Mammary epithelial cell (primary cell): ENCODE results near the gene EML3.

ENCODE experiments used
- EZH2 ChIP-seq: IDR thresholded peaks from 2 replicates; pipeline ENCODE4 v1.6.1; 2012; ENCODE audit warnings: low read length, inconsistent platforms, borderline replicate concordance
- TF ChIP-seq, protein P1 (sequence below), 2 donors: IDR thresholded peaks in 1 of 2; conservative IDR thresholded peaks in 1 of 2; 2 replicates each; pipeline ENCODE4 v1.5.1; 2011 to 2012; ENCODE audit warnings: inconsistent platforms in 2 of 2, low read length in 2 of 2, mild to moderate bottlenecking in 2 of 2, control low read depth in 1 of 2, low read depth in 1 of 2; ENCODE audit not compliant: insufficient read depth in 1 of 2; ENCODE audit errors: extremely low read depth in 1 of 2

GRCh38 chr11:62575837-62576236, 36.7 kb downstream of the EML3 start:
- TF ChIP-seq, protein P1, sequence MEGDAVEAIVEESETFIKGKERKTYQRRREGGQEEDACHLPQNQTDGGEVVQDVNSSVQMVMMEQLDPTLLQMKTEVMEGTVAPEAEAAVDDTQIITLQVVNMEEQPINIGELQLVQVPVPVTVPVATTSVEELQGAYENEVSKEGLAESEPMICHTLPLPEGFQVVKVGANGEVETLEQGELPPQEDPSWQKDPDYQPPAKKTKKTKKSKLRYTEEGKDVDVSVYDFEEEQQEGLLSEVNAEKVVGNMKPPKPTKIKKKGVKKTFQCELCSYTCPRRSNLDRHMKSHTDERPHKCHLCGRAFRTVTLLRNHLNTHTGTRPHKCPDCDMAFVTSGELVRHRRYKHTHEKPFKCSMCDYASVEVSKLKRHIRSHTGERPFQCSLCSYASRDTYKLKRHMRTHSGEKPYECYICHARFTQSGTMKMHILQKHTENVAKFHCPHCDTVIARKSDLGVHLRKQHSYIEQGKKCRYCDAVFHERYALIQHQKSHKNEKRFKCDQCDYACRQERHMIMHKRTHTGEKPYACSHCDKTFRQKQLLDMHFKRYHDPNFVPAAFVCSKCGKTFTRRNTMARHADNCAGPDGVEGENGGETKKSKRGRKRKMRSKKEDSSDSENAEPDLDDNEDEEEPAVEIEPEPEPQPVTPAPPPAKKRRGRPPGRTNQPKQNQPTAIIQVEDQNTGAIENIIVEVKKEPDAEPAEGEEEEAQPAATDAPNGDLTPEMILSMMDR (conservative IDR thresholded peaks at IDR 0.05 in 1 of 2, IDR thresholded peaks at IDR 0.05 in 1 of 2; ENCODE audit: extremely low read depth in 1 of 2, insufficient read depth in 1 of 2, low read depth in 1 of 2, low read length in 2 of 2) = no peak
- no peak for TF ChIP-seq EZH2
